Suprapubic skin (tissue), 3 donors: Measurements from ENCODE around the gene HAVCR1.

Source experiments
- EP300 ChIP-seq: sonication (generic); formaldehyde crosslinking; IDR thresholded peaks from one replicate; pipeline ENCODE4 v1.6.1; 2017; ENCODE audit warnings: antibody characterized with exemption
- POLR2A ChIP-seq, 2 donors: fragments of 450-650 bp; IDR thresholded peaks; one replicate each; pipeline ENCODE4 v1.6.1; 2017; ENCODE audit warnings: antibody characterized with exemption in 2 of 2, mild to moderate bottlenecking in 2 of 2, moderate library complexity in 2 of 2
- TF ChIP-seq, protein P1 (sequence below), 2 donors: fragments of 200-600 bp in 1 of 2; fragments of 450-650 bp in 1 of 2; sonication (generic) in 1 of 2; IDR thresholded peaks; one replicate each; pipeline ENCODE4 v1.5.1; 2016 to 2019; ENCODE audit warnings: antibody characterized with exemption in 2 of 2, mild to moderate bottlenecking in 1 of 2, moderate library complexity in 1 of 2

DNA sequence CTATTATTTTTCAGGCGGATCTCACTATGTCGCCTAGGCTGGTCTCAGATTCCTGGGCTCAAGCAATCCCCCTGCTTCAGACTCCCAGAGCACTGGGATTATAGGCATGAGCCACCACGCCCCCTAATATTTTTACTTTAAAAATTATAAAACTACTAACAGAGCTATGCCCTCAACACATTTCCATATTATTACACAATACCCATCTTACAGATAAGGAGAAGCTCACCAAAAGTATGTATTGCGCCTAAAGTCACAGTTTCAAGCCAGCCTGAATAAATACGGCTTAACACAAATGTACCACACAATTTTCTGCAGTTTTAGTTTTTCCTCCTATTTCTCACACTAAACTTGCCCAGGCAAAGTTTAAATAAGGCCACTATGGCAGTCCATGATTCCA is 9.9 kb upstream of the HAVCR1 start:
- no peak for TF ChIP-seq POLR2A (IDR thresholded peaks at IDR 0.05)
- no peak for TF ChIP-seq EP300
- TF ChIP-seq, protein P1, sequence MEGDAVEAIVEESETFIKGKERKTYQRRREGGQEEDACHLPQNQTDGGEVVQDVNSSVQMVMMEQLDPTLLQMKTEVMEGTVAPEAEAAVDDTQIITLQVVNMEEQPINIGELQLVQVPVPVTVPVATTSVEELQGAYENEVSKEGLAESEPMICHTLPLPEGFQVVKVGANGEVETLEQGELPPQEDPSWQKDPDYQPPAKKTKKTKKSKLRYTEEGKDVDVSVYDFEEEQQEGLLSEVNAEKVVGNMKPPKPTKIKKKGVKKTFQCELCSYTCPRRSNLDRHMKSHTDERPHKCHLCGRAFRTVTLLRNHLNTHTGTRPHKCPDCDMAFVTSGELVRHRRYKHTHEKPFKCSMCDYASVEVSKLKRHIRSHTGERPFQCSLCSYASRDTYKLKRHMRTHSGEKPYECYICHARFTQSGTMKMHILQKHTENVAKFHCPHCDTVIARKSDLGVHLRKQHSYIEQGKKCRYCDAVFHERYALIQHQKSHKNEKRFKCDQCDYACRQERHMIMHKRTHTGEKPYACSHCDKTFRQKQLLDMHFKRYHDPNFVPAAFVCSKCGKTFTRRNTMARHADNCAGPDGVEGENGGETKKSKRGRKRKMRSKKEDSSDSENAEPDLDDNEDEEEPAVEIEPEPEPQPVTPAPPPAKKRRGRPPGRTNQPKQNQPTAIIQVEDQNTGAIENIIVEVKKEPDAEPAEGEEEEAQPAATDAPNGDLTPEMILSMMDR (IDR thresholded peaks at IDR 0.05), result no peak
